Activated CD8-positive, alpha-beta memory T cell treated with anti-CD3 and anti-CD28 coated beads for 36 hours (primary cell): Measurements from ENCODE around the gene ST8SIA5. TPM values are rescaled to one million over a fixed set of nuclear protein-coding genes. Genes with fewer than 3 reads are reported as not detected.

Experiments used
- CTCF ChIA-PET: fragments of 350-600 bp; sonication (Branson Sonifier 250); formaldehyde crosslinking; loops from one replicate; lab custom pipeline; 2021; ENCODE audit warnings: antibody characterized with exemption; lab: Charles Lee
- POLR2A ChIA-PET: fragments of 350-600 bp; sonication (Branson Sonifier 250); formaldehyde crosslinking; loops from one replicate; lab custom pipeline; 2021; ENCODE audit warnings: antibody characterized with exemption; lab: Charles Lee
- total RNA-seq, 2 experiments: library from RNA; stranded (reverse); gene quantifications; one replicate each; pipeline ENCODE4 v1.2.3, GENCODE V29; 2021

Gene ST8SIA5
- total RNA-seq, 2 experiments from 2014 or later, result not detected

GRCh38 chr18:46750626-46751025 is 6.2 kb downstream of the ST8SIA5 start:
- ChIA-PET POLR2A (no interaction called here), CTCF (no interaction called here)

GRCh38 chr18:46748466-46748865 is 8.4 kb downstream of the ST8SIA5 start:
- ChIA-PET POLR2A (no interaction called here), CTCF (interaction anchor here (0.7 kb wide), 1 partner anchor 525 kb away, joined by 3 read pairs; no protein-coding TSS in a partner anchor)

GRCh38 chr18:46740046-46740445 is 16.8 kb downstream of the ST8SIA5 start:
- ChIA-PET CTCF (no interaction called here), POLR2A (no interaction called here)

- CTCF ChIA-PET, result no interaction called here
- POLR2A ChIA-PET, result no interaction called here
These were observed 18.4 kb downstream of the ST8SIA5 start for GRCh38 chr18:46738491-46738890.

- ChIA-PET POLR2A (no interaction called here), CTCF (no interaction called here)
These were observed 20.1 kb downstream of the ST8SIA5 start for GRCh38 chr18:46736736-46737135.

GRCh38 chr18:46736135-46736534 is 20.7 kb downstream of the ST8SIA5 start:
- CTCF ChIA-PET, result no interaction called here

GRCh38 chr18:46734981-46735380 is 21.9 kb downstream of the ST8SIA5 start:
- POLR2A ChIA-PET, result no interaction called here

More at GRCh38 chr18:46736135-46736534, 20.7 kb downstream of the ST8SIA5 start:
- POLR2A ChIA-PET, result no interaction called here

GRCh38 chr18:46733872-46734271 is 23.0 kb downstream of the ST8SIA5 start:
- POLR2A ChIA-PET, result no interaction called here
- CTCF ChIA-PET, result no interaction called here

More at GRCh38 chr18:46734981-46735380, 21.9 kb downstream of the ST8SIA5 start:
- CTCF ChIA-PET, result no interaction called here

GRCh38 chr18:46732801-46733200 is 24.1 kb downstream of the ST8SIA5 start:
- ChIA-PET POLR2A (no interaction called here), CTCF (no interaction called here)

GRCh38 chr18:46732201-46732600 is 24.7 kb downstream of the ST8SIA5 start:
- POLR2A ChIA-PET, result no interaction called here
- CTCF ChIA-PET, result no interaction called here

GRCh38 chr18:46731316-46731715 is 25.5 kb downstream of the ST8SIA5 start:
- ChIA-PET POLR2A (no interaction called here), CTCF (no interaction called here)

- CTCF ChIA-PET, result no interaction called here
- POLR2A ChIA-PET, result no interaction called here
These were observed 28.5 kb downstream of the ST8SIA5 start for GRCh38 chr18:46728219-46728930.

- POLR2A ChIA-PET, result no interaction called here
- CTCF ChIA-PET, result no interaction called here
These were observed 29.7 kb downstream of the ST8SIA5 start for GRCh38 chr18:46727177-46727576.

GRCh38 chr18:46725310-46725709 is 31.5 kb downstream of the ST8SIA5 start:
- ChIA-PET CTCF (no interaction called here), POLR2A (no interaction called here)

GRCh38 chr18:46723856-46724415 is 32.9 kb downstream of the ST8SIA5 start:
- CTCF ChIA-PET, result no interaction called here
- POLR2A ChIA-PET, result no interaction called here

- ChIA-PET CTCF (no interaction called here), POLR2A (no interaction called here)
These were observed 34.8 kb downstream of the ST8SIA5 start for GRCh38 chr18:46722051-46722450.

GRCh38 chr18:46721331-46721730 is 35.5 kb downstream of the ST8SIA5 start:
- ChIA-PET CTCF (no interaction called here), POLR2A (no interaction called here)

GRCh38 chr18:46720521-46720920 is 36.3 kb downstream of the ST8SIA5 start:
- CTCF ChIA-PET, result interaction anchor here (0.6 kb wide), 1 partner anchor 132 kb away, joined by 3 read pairs; no protein-coding TSS in a partner anchor

GRCh38 chr18:46720092-46720491 is 36.8 kb downstream of the ST8SIA5 start:
- CTCF ChIA-PET, result no interaction called here
- POLR2A ChIA-PET, result no interaction called here

More at GRCh38 chr18:46720521-46720920, 36.3 kb downstream of the ST8SIA5 start:
- POLR2A ChIA-PET, result no interaction called here

GRCh38 chr18:46719388-46719787 is 37.5 kb downstream of the ST8SIA5 start:
- ChIA-PET POLR2A (no interaction called here), CTCF (no interaction called here)
